Stimulated activated naive B cell treated with anti-CD40 and anti-IgM and Interleukin-4, amounts not matched to agents 10 μg/mL and 1 μg/mL and 100 μg/mL, for 72 hours (primary cell): ENCODE measurements around the gene TMEM169.

Experiments
- ATAC-seq, 2 donors: fragments of 150-1000 bp; cut with Tn5 transposase; replicated peaks; 2 replicates each; pipeline ENCODE4 v1.10.0; 2021; ENCODE audit warnings: moderate library complexity in 1 of 2
- DNase-seq: peaks from one replicate; pipeline ENCODE4 v3.0.0; 2021
- H3K27ac Mint-ChIP-seq: one replicate; pipeline ENCODE4 v1.8.0; 2022; ENCODE audit warnings: mild to moderate bottlenecking, mixed read lengths
- H3K27me3 Mint-ChIP-seq, 2 donors: one replicate each; pipeline ENCODE4 v1.8.0; 2022; ENCODE audit warnings: mixed read lengths in 2 of 2
- H3K36me3 Mint-ChIP-seq, 2 donors: one replicate each; pipeline ENCODE4 v1.8.0; 2022; ENCODE audit warnings: mixed read lengths in 2 of 2, mild to moderate bottlenecking in 1 of 2
- H3K4me1 Mint-ChIP-seq, 2 donors: one replicate each; pipeline ENCODE4 v1.8.0; 2022; ENCODE audit warnings: mixed read lengths in 2 of 2, mild to moderate bottlenecking in 1 of 2
- H3K4me3 Mint-ChIP-seq, 2 donors: one replicate each; pipeline ENCODE4 v1.8.0; 2022; ENCODE audit warnings: mild to moderate bottlenecking in 2 of 2, mixed read lengths in 2 of 2, moderate library complexity in 1 of 2
- H3K9me3 Mint-ChIP-seq, 2 donors: one replicate each; pipeline ENCODE4 v1.8.0; 2022; ENCODE audit warnings: mixed read lengths in 2 of 2, mild to moderate bottlenecking in 1 of 2

The TMEM169 gene

DNA sequence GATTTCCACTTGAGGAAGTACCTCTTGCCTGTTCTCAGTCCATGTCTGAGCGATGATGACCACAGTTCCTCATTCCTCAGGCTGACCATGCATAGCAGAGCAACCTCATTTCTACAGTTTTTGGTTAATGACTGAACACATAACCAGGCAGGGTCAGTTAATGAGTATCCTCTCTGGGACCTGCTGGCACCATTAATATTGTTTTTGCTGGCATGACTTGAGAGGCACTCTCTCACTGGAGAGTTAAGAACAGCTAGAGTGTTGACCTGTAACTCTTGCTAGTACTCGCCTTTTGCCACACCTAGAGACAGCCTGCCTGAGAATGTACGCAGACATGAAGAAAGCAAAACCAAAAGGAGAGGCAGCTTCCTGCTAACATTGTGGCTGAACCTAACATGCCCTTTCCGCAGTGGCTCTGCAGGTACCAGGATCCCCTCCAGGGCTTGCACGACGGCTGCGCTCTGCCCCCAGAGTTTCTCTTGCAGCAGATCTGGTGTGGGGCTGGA lies 24.0 kb upstream of the TMEM169 start:
- H3K4me3 Mint-ChIP-seq = peak overlapping the region; percentile 82 to 84
- DNase-seq = peak; percentile 63
- no peaks in the 10 kb centered on the region for H3K9me3 Mint-ChIP-seq
- H3K4me1 Mint-ChIP-seq = peaks cover 11 to 46% of the 10 kb centered on the region in 2 donors
- no peaks in the 10 kb centered on the region for H3K27me3 Mint-ChIP-seq
- peak overlapping the region; percentile 94 for H3K27ac Mint-ChIP-seq
- peak; percentile 93 to 96 for ATAC-seq
- H3K36me3 Mint-ChIP-seq = peaks cover 3 to 19% of the 10 kb centered on the region in 2 donors

GRCh38 chr2:216059233-216059834 lies 22.4 kb upstream of the TMEM169 start:
- Mint-ChIP-seq H3K9me3 (no peaks in the 10 kb centered on the region), H3K27me3 (no peaks in the 10 kb centered on the region), H3K4me3 (no peak overlapping the region), H3K4me1 (peaks cover 11 to 50% of the 10 kb centered on the region in 2 donors), H3K27ac (no peak overlapping the region), H3K36me3 (peaks cover 3 to 18% of the 10 kb centered on the region in 2 donors)
- ATAC-seq (no peak), DNase-seq (no peak)

DNA sequence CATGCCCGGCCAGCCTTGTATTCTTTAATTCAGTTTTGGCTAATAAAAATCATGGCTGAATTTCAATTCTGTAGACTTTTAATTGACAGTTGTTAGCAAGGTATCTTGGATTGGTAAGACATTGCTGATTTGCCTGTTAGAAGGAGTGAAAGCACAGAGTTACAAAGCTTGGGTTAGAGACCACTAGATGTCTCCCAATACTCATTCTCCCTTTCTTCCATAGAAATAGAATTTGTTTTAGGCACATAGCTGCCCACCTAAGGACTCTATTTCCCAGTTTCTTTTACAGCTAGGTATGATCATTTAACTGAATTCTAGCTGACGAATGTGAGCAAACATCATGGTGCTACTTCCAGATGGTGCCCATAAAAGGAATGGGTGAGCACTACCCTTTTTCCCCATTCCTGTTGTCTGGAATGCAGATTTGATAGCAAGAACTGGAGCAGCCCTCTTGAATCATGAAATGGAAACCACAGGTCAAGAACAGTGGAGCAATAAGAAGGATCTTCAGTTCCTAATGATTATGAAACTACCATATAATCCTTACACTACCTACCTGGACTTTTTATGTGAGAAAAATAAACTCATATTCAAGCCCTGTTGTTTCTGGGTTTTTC lies 17.6 kb upstream of the TMEM169 start:
- H3K36me3 Mint-ChIP-seq = peaks cover 10 to 16% of the 10 kb centered on the region in 2 donors
- H3K27ac Mint-ChIP-seq = peak overlapping the region; percentile 31
- no peak for DNase-seq

DNA sequence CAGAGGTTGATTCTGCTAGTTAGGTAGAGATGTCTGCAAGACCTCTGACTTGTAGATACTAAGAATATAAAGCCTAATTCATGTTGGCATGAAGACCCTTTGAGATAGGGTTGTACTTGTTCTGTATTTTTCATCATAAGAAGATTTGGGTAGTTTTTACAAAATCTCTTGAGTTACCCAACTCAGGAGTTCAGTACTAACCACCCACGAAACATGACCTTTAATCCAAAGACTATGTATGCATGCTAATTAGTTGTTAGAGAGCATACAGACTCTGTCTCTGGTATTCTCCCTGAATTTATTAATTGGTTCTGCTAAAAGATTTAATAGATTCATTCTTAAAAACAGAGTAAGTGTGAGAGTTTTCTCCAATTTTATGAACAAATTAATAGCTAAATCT lies 17.1 kb upstream of the TMEM169 start:
- Mint-ChIP-seq H3K4me1 (peaks cover 4 to 19% of the 10 kb centered on the region in 2 donors), H3K27ac (peak overlapping the region; percentile 31), H3K27me3 (no peaks in the 10 kb centered on the region), H3K4me3 (no peak overlapping the region), H3K36me3 (peaks cover 12 to 14% of the 10 kb centered on the region in 2 donors), H3K9me3 (no peaks in the 10 kb centered on the region)
- peak; percentile 59 for ATAC-seq
- DNase-seq = no peak

More for the DNA sequence above, 17.6 kb upstream of the TMEM169 start:
- H3K27me3 Mint-ChIP-seq = no peaks in the 10 kb centered on the region
- no peak overlapping the region for H3K4me3 Mint-ChIP-seq
- peak in 1 of 2 donors; percentile 56 for ATAC-seq
- peaks cover 2 to 20% of the 10 kb centered on the region in 2 donors for H3K4me1 Mint-ChIP-seq
- no peaks in the 10 kb centered on the region for H3K9me3 Mint-ChIP-seq

GRCh38 chr2:216066230-216066629 lies 15.5 kb upstream of the TMEM169 start:
- peaks cover 4 to 18% of the 10 kb centered on the region in 2 donors for H3K4me1 Mint-ChIP-seq
- ATAC-seq = no peak
- peaks cover 12 to 14% of the 10 kb centered on the region in 2 donors for H3K36me3 Mint-ChIP-seq
- no peaks in the 10 kb centered on the region for H3K27me3 Mint-ChIP-seq
- no peaks in the 10 kb centered on the region for H3K9me3 Mint-ChIP-seq
- H3K27ac Mint-ChIP-seq = no peak overlapping the region
- H3K4me3 Mint-ChIP-seq = no peak overlapping the region
- DNase-seq = no peak

- Mint-ChIP-seq H3K27ac (no peak overlapping the region), H3K36me3 (peaks cover 10% of the 10 kb centered on the region in 2 donors), H3K4me3 (no peak overlapping the region), H3K27me3 (no peaks in the 10 kb centered on the region), H3K9me3 (no peaks in the 10 kb centered on the region), H3K4me1 (peaks cover 5 to 20% of the 10 kb centered on the region in 2 donors)
- ATAC-seq (no peak), DNase-seq (no peak)
These were observed 12.7 kb upstream of the TMEM169 start for GRCh38 chr2:216069028-216069427.

- ATAC-seq = no peak
- H3K4me1 Mint-ChIP-seq = peaks cover 13 to 22% of the 10 kb centered on the region in 2 donors
- H3K36me3 Mint-ChIP-seq = peaks cover 10 to 17% of the 10 kb centered on the region in 2 donors
- H3K27ac Mint-ChIP-seq = no peak overlapping the region
- H3K27me3 Mint-ChIP-seq = no peaks in the 10 kb centered on the region
- H3K4me3 Mint-ChIP-seq = no peak overlapping the region
- no peak for DNase-seq
- H3K9me3 Mint-ChIP-seq = no peaks in the 10 kb centered on the region
These were observed 11.5 kb upstream of the TMEM169 start for GRCh38 chr2:216070195-216070594.

DNA sequence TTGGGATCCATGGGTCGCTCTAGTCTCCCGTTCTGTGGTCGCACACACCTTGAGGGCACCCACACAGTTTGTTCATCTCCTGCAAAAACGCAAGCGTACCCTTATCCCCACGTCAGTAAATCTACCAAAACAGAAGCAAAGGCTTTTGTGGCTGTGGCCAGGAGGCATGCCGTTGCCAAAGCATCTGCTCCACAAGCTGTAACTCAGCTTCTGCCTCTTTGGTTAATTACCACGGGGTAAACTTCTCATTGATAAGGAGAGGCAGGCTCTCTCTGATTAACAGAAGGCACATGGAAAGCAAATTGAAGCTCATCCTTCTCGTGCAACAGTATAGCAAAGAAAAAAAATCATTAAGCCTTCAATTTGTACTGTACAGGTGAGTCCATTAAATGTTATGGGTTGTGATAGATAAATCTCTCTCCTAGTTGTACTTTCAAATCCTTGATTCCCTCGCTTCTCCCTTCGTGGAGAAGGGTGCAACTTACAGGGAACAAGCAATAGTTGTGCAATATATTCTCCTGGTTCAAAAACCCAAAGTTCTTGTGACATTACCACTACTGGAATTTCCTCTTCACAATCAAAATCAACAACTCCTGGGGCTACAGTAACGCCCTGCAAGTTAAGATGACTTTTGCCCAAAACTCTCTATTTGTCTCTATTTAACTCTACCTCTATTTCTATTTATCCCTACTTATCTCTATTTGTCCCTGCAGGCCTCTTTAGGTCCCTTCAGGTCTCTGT lies 10.4 kb upstream of the TMEM169 start:
- Mint-ChIP-seq H3K9me3 (no peaks in the 10 kb centered on the region), H3K4me3 (no peak overlapping the region), H3K27ac (no peak overlapping the region), H3K27me3 (no peaks in the 10 kb centered on the region), H3K36me3 (peaks cover 8 to 13% of the 10 kb centered on the region in 2 donors), H3K4me1 (peaks cover 13 to 22% of the 10 kb centered on the region in 2 donors)
- DNase-seq (no peak), ATAC-seq (no peak)

DNA sequence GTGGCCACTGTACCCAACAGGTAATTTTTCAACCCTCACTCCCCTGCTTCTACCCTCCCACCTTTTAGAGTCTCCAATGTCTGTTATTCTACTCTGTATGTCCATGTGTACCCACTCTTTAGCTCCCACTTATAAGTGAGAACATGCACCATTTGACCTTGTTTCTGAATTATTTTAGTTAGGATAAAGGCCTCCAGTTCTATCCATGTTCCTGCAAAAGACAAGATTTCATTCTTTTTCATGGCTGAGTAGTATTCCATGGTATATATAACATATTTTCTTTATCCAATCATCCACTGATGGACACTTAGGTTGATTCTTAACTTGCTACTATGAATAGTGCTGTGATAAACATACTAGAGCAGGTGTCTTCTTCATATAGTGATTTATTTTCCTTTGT lies 9.2 kb upstream of the TMEM169 start:
- Mint-ChIP-seq H3K4me1 (peaks cover 13 to 22% of the 10 kb centered on the region in 2 donors), H3K4me3 (no peak overlapping the region), H3K27me3 (no peaks in the 10 kb centered on the region), H3K27ac (no peak overlapping the region), H3K9me3 (no peaks in the 10 kb centered on the region), H3K36me3 (peaks cover 8 to 13% of the 10 kb centered on the region in 2 donors)
- ATAC-seq = no peak
- no peak for DNase-seq

GRCh38 chr2:216073773-216074172 lies 7.9 kb upstream of the TMEM169 start:
- ATAC-seq = no peak
- H3K27ac Mint-ChIP-seq = no peak overlapping the region
- peaks cover 4 to 13% of the 10 kb centered on the region in 2 donors for H3K36me3 Mint-ChIP-seq
- H3K4me1 Mint-ChIP-seq = peaks cover 13 to 18% of the 10 kb centered on the region in 2 donors
- H3K9me3 Mint-ChIP-seq = no peaks in the 10 kb centered on the region
- H3K27me3 Mint-ChIP-seq = no peaks in the 10 kb centered on the region
- no peak for DNase-seq
- H3K4me3 Mint-ChIP-seq = no peak overlapping the region

GRCh38 chr2:216074380-216074779 lies 7.3 kb upstream of the TMEM169 start:
- no peak overlapping the region for H3K4me3 Mint-ChIP-seq
- ATAC-seq (no peak), DNase-seq (no peak)
- H3K9me3 Mint-ChIP-seq = no peaks in the 10 kb centered on the region
- H3K27me3 Mint-ChIP-seq = no peaks in the 10 kb centered on the region
- H3K4me1 Mint-ChIP-seq = peaks cover 9 to 13% of the 10 kb centered on the region in 2 donors
- peaks cover under 1 to 9% of the 10 kb centered on the region in 2 donors for H3K36me3 Mint-ChIP-seq
- H3K27ac Mint-ChIP-seq = peak overlapping the region; percentile 81

DNA sequence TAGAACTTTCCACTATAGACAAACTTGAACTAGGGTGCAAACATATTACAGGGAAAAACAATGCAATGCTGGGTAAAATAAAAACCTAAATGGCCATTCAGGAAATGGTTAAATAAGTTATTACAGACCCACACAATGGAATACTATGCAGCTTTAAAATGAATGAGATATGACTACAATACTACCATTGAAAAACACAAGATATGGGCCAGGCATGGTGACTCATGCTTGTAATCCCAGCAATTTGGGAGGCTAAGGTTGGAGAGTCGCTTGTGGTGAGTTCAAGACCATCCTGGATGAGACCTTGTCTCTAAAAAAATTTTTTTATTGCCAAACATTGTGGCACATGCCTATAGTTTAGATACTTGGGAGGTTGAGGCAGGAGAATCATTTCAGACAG lies 6.9 kb upstream of the TMEM169 start:
- Mint-ChIP-seq H3K4me1 (peaks cover 9 to 12% of the 10 kb centered on the region in 2 donors), H3K36me3 (peaks cover 0 to 7% of the 10 kb centered on the region in 2 donors), H3K27ac (no peak overlapping the region), H3K27me3 (no peaks in the 10 kb centered on the region), H3K9me3 (no peaks in the 10 kb centered on the region), H3K4me3 (no peak overlapping the region)
- DNase-seq (no peak), ATAC-seq (no peak)

DNA sequence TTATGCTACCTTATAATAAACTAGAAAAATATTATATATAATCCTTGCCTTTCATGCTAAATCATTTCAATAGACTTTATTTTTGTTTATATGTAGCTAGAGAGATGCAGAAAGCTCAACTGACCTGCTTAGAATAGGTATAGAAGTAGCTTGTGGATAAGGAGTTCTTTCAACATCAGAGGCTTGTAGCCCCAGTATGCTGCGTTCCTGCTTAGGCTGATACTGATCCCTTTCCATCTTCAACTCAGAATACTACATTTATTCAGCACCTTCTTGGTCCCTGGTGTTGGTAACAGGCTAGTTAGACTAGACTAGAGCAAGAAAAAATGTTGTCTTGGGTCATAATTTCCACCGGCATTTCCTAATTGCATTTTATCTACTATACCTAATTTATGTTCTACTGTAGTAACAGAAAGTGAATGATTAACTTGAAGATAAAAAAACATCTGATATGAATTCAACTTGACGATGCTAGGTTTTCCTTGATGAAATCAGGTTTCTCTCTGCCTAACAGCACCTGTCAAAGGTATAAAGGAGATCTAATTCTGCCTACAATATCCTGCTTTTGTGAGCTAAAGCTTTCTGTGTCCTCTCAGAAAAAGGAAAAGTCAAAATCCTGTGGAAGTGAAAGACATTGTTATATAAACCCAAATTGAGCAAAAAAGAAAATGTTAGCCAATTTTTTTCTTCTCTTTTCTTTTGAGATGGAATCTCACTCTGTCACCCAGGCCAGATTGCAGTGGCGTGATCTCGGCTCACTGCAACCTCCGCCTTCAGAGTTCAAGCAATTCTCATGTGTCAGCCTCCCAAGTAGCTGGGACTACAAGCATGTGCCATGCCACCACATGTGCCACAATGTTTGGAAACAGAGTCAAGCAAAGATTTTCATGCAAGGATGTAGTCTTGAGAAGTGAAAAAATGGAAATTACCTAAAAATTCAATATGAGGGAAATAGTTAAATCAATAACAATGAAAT lies 5.9 kb upstream of the TMEM169 start:
- Mint-ChIP-seq H3K9me3 (no peaks in the 10 kb centered on the region), H3K27me3 (no peaks in the 10 kb centered on the region), H3K36me3 (peaks cover 0 to 7% of the 10 kb centered on the region in 2 donors), H3K4me1 (peaks cover 11 to 12% of the 10 kb centered on the region in 2 donors), H3K4me3 (no peak overlapping the region), H3K27ac (no peak overlapping the region)
- ATAC-seq (no peak), DNase-seq (no peak)
